Measurements from ENCODE around the gene CDCA4. TPM values are rescaled to one million over a fixed set of nuclear protein-coding genes. Genes with fewer than 3 reads are reported as not detected.
A peak's percentile ranks its signal among the peaks of the same experiment; 100 is the strongest.
"Not testable (repeated sequence)": the region's sequence is repeated elsewhere in the genome, so short reads cannot be mapped to it uniquely, and the experiment has no call there.

Gene CDCA4
- total RNA-seq, 1 experiment from 2014 or later: 57.7 TPM

DNA sequence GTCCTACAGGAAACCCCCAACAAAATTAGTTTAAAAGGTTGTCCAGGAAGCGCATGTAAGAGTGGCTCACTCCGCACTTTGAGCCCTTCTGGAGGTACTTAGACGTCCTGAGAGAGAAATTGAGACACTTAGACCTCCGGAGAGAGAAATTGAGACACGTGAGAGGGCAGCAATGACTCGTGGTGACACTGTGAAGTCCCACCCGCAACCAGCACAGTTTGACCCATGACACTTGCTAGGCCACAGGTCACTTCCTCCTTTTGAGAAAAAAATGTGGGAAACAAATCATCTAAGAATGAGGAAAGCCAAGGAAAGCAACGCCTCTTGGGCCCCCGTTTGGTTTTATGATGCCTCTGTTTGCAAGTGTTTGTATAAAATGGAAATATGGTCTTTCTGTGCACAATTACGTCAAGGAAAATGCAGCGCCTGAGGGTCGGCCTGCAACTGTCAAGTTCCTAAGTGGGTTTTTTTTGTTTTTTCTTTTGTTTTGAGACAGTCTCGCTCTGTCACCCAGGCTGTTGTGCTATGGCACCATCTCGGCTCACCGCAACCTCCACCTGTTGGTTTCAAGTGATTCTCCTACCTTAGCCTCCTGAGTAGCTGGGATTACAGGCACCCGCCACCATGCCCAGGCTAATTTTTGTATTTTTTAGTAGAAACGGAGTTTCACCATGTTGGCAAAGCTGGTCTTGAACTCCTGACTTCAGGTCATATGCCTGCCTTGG lies 13.6 kb upstream of the CDCA4 start:
- peaks cover 3% of the 10 kb centered on the region; the same call in 1 of the 2 replicates for H3K27me3 ChIP-seq (ENCODE audit: insufficient read depth, low read length)

DNA sequence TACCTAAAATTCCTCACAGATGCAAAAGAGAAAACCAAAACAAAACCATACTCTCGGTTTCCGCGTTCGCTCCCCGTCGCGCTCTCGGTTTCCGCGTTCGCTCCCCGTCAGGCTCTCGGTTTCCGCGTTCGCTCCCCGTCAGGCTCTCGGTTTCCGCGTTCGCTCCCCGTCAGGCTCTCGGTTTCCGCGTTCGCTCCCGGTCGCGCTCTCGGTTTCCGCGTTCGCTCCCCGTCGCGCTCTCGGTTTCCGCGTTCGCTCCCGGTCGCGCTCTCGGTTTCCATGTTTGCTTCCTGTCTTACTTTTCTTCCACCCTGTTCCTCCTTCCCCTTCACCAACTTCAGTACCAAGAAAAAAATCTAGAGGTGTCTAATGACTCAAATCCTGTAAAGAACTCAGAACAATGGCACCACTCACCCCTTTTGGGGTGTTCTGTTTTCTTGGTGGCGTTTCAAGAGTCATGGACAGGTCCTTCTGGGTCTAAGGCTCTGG lies 12.6 kb upstream of the CDCA4 start:
- H2BK120ac ChIP-seq (ENCODE audit: low read depth, low read length, poor library complexity, severe bottlenecking); H4K91ac ChIP-seq (ENCODE audit: insufficient read length, low read depth, low read length); H3K23ac ChIP-seq (ENCODE audit: insufficient read length, low read depth, low read length); H3K36me3 Mint-ChIP-seq (ENCODE audit: insufficient read depth in 1 of 3, low read depth in 3 of 3); H3K56ac ChIP-seq (ENCODE audit: insufficient read length, low read depth, low read length); H3K9me3 ChIP-seq (ENCODE audit: control insufficient read depth, low read depth, low read length); H2AK5ac ChIP-seq (ENCODE audit: insufficient read length, low read length); H3K9ac ChIP-seq (ENCODE audit: extremely low read depth, insufficient read length, low read length); H2BK5ac ChIP-seq (ENCODE audit: insufficient read length, low read length); H3K79me1 ChIP-seq (ENCODE audit: insufficient read depth, low read depth, low read length, poor library complexity, severe bottlenecking); H3K14ac ChIP-seq (ENCODE audit: insufficient read depth, low read length); H3K4me2 ChIP-seq (ENCODE audit: insufficient read depth, insufficient read length, low read length); H3K4ac ChIP-seq (ENCODE audit: low read depth, low read length); H3K4me1 ChIP-seq (ENCODE audit: insufficient read depth, low read length); H2AFZ ChIP-seq (ENCODE audit: low read length); H3K23me2 ChIP-seq (ENCODE audit: insufficient read length, low read depth, low read length, poor library complexity, severe bottlenecking); H3K27me3 ChIP-seq (ENCODE audit: insufficient read depth, low read length); H3K27ac ChIP-seq (ENCODE audit: insufficient read length, low read depth, low read length); H2BK15ac ChIP-seq (ENCODE audit: low read depth, low read length); H3K9me3 Mint-ChIP-seq; H3K18ac ChIP-seq (ENCODE audit: insufficient read length, low read depth, low read length); H3T11ph ChIP-seq (ENCODE audit: low read length); DNase-seq; H2BK12ac ChIP-seq (ENCODE audit: insufficient read length, low read depth, low read length); H4K8ac ChIP-seq (replicated peaks; ENCODE audit: insufficient read length, low read depth, low read length); H3K27ac Mint-ChIP-seq; H4K5ac ChIP-seq (ENCODE audit: insufficient read length, low read depth, low read length); H3K79me2 ChIP-seq (ENCODE audit: insufficient read depth, low read length); H4K20me1 ChIP-seq (ENCODE audit: control insufficient read depth, insufficient read depth, insufficient read length); H2BK20ac ChIP-seq (ENCODE audit: low read depth, low read length, poor library complexity, severe bottlenecking): not testable (repeated sequence)
- Mint-ChIP-seq H3K27me3 (ENCODE audit: low read depth) (peaks cover 52% of the 10 kb centered on the region), H3K4me3 (peak overlapping the region; percentile 44 to 76), H3K4me1 (peaks cover 13 to 17% of the 10 kb centered on the region in 2 experiments)
- WGBS (ENCODE audit: extremely low coverage, insufficient read length, low lambda C conversion rate): no CpG with 5 or more reads among the region's 45 CpGs

More for the DNA sequence above, 13.6 kb upstream of the CDCA4 start:
- no peak overlapping the region for H3K56ac ChIP-seq (ENCODE audit: insufficient read length, low read depth, low read length)
- H3K4me2 ChIP-seq (ENCODE audit: insufficient read depth, insufficient read length, low read length): no peak overlapping the region
- no peak overlapping the region for H3K18ac ChIP-seq (ENCODE audit: insufficient read length, low read depth, low read length)
- H2AK5ac ChIP-seq (ENCODE audit: insufficient read length, low read length): no peak overlapping the region
- H3K9me3 Mint-ChIP-seq: no peaks in the 10 kb centered on the region; a peak in 1 of 5 replicates
- no peak overlapping the region for H3K14ac ChIP-seq (ENCODE audit: insufficient read depth, low read length)
- 0 out of 5 replicates have a peak overlapping the region, but pooled peaks of 1 of the 2 experiments have one; percentile 17 for H3K4me3 Mint-ChIP-seq
- H2BK120ac ChIP-seq (ENCODE audit: low read depth, low read length, poor library complexity, severe bottlenecking): no peak overlapping the region
- H2AFZ ChIP-seq (ENCODE audit: low read length): no peak overlapping the region
- H3K27ac ChIP-seq (ENCODE audit: insufficient read length, low read depth, low read length): no peak overlapping the region
- peaks cover 20 to 21% of the 10 kb centered on the region in 2 experiments for H3K4me1 Mint-ChIP-seq
- H2BK15ac ChIP-seq (ENCODE audit: low read depth, low read length): no peak overlapping the region
- H4K8ac ChIP-seq (replicated peaks; ENCODE audit: insufficient read length, low read depth, low read length): no peak overlapping the region
- no peak overlapping the region for H3T11ph ChIP-seq (ENCODE audit: low read length)
- no peak overlapping the region for H4K5ac ChIP-seq (ENCODE audit: insufficient read length, low read depth, low read length)
- H3K79me1 ChIP-seq (ENCODE audit: insufficient read depth, low read depth, low read length, poor library complexity, severe bottlenecking): no peaks in the 10 kb centered on the region
- TF ChIP-seq, protein P1, sequence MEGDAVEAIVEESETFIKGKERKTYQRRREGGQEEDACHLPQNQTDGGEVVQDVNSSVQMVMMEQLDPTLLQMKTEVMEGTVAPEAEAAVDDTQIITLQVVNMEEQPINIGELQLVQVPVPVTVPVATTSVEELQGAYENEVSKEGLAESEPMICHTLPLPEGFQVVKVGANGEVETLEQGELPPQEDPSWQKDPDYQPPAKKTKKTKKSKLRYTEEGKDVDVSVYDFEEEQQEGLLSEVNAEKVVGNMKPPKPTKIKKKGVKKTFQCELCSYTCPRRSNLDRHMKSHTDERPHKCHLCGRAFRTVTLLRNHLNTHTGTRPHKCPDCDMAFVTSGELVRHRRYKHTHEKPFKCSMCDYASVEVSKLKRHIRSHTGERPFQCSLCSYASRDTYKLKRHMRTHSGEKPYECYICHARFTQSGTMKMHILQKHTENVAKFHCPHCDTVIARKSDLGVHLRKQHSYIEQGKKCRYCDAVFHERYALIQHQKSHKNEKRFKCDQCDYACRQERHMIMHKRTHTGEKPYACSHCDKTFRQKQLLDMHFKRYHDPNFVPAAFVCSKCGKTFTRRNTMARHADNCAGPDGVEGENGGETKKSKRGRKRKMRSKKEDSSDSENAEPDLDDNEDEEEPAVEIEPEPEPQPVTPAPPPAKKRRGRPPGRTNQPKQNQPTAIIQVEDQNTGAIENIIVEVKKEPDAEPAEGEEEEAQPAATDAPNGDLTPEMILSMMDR (conservative IDR thresholded peaks at IDR 0.05): no peak
- H3K23ac ChIP-seq (ENCODE audit: insufficient read length, low read depth, low read length): no peak overlapping the region
- no peak overlapping the region for H2BK5ac ChIP-seq (ENCODE audit: insufficient read length, low read length)
- H3K27me3 Mint-ChIP-seq (ENCODE audit: low read depth): peaks cover 50% of the 10 kb centered on the region
- no CpG with 5 or more reads among the region's 17 CpGs for WGBS (ENCODE audit: extremely low coverage, insufficient read length, low lambda C conversion rate)
- H4K20me1 ChIP-seq (ENCODE audit: control insufficient read depth, insufficient read depth, insufficient read length): no peaks in the 10 kb centered on the region
- no peak overlapping the region for H3K4ac ChIP-seq (ENCODE audit: low read depth, low read length)
- no peak overlapping the region for H2BK20ac ChIP-seq (ENCODE audit: low read depth, low read length, poor library complexity, severe bottlenecking)
- no peak overlapping the region for H4K91ac ChIP-seq (ENCODE audit: insufficient read length, low read depth, low read length)
- no peak overlapping the region for H3K9ac ChIP-seq (ENCODE audit: extremely low read depth, insufficient read length, low read length)
- no peak for DNase-seq
- no peak overlapping the region for H3K27ac Mint-ChIP-seq
- H3K9me3 ChIP-seq (ENCODE audit: control insufficient read depth, low read depth, low read length): no peaks in the 10 kb centered on the region
- no peaks in the 10 kb centered on the region; the same call in 1 of the 2 replicates for H3K4me1 ChIP-seq (ENCODE audit: insufficient read depth, low read length)
- H3K79me2 ChIP-seq (ENCODE audit: insufficient read depth, low read length): no peaks in the 10 kb centered on the region
- H3K23me2 ChIP-seq (ENCODE audit: insufficient read length, low read depth, low read length, poor library complexity, severe bottlenecking): no peaks in the 10 kb centered on the region
- no peak overlapping the region for H2BK12ac ChIP-seq (ENCODE audit: insufficient read length, low read depth, low read length)
- H3K36me3 Mint-ChIP-seq (ENCODE audit: insufficient read depth in 1 of 3, low read depth in 3 of 3): no peaks in the 10 kb centered on the region
